ENCODE data around the gene HERC5. TPM values are rescaled to one million over a fixed set of nuclear protein-coding genes. Genes with fewer than 3 reads are reported as not detected.
"Not testable (repeated sequence)": the region's sequence is repeated elsewhere in the genome, so short reads cannot be mapped to it uniquely, and the experiment has no call there.

HERC5 gene
- polyA plus RNA-seq, 6 donors from 2014 or later: 6.2 to 10.5 (median 7.5) TPM

- H3K36me3 Mint-ChIP-seq: peaks cover 27 to 39% of the 10 kb centered on the region in 2 donors
- peak overlapping the region in 3 of 6 donors; percentile 8 to 32 (median 27) for H3K27ac Mint-ChIP-seq
- H3K4me3 Mint-ChIP-seq: no peak overlapping the region
- H3K9me3 Mint-ChIP-seq: peaks cover 0 to 2% (median 0%) of the 10 kb centered on the region in 7 donors
- H3K27me3 Mint-ChIP-seq: no peaks in the 10 kb centered on the region
- H3K4me1 Mint-ChIP-seq: no peaks in the 10 kb centered on the region
- no peak for DNase-seq
- no peak for ATAC-seq (ENCODE audit: low read depth in 2 of 2)
Observed at GRCh38 chr4:88439161-88439760, 17.7 kb upstream of the HERC5 start.

- no peak overlapping the region for H3K27ac Mint-ChIP-seq
- no peak for DNase-seq
- H3K36me3 Mint-ChIP-seq: peaks cover 18 to 36% of the 10 kb centered on the region in 2 donors
- peaks cover 0 to 2% (median 0%) of the 10 kb centered on the region in 7 donors for H3K9me3 Mint-ChIP-seq
- no peak overlapping the region for H3K4me3 Mint-ChIP-seq
- ATAC-seq (ENCODE audit: low read depth in 2 of 2): no peak
- H3K27me3 Mint-ChIP-seq: no peaks in the 10 kb centered on the region
- no peaks in the 10 kb centered on the region for H3K4me1 Mint-ChIP-seq
Observed at GRCh38 chr4:88440146-88440545, 16.8 kb upstream of the HERC5 start.

DNA sequence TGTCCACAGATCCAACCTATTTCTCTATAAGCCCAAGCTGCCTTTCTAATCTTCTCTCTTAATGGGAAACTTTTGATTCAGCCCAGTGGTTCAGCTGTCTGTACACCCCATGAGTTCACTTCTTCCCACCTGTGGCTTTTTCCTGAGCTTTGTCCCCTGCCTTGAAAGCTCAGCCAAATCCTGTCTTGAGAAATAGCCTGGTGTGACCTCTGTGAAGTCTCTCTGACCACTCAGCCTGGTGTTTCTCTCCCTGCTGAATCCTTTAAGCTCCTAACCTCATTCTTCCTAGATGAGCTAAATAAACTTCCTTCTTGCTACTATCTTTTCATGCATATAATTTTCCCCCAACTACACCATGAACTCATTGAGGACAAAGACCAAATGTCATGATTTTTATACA lies 15.2 kb upstream of the HERC5 start:
- ATAC-seq (ENCODE audit: low read depth in 2 of 2): no peak
- H3K4me3 Mint-ChIP-seq: no peak overlapping the region
- H3K4me1 Mint-ChIP-seq: no peaks in the 10 kb centered on the region
- H3K36me3 Mint-ChIP-seq: peaks cover 15 to 31% of the 10 kb centered on the region in 2 donors
- peak overlapping the region in 1 of 6 donors; percentile 86 for H3K27ac Mint-ChIP-seq
- peaks cover 0 to 2% (median 0%) of the 10 kb centered on the region in 7 donors for H3K9me3 Mint-ChIP-seq
- H3K27me3 Mint-ChIP-seq: no peaks in the 10 kb centered on the region
- no peak for DNase-seq

GRCh38 chr4:88442689-88443191 lies 14.2 kb upstream of the HERC5 start:
- H3K4me1 Mint-ChIP-seq: no peaks in the 10 kb centered on the region
- no peak overlapping the region for H3K4me3 Mint-ChIP-seq
- peaks cover 0 to 2% (median 0%) of the 10 kb centered on the region in 7 donors for H3K9me3 Mint-ChIP-seq
- no peaks in the 10 kb centered on the region for H3K27me3 Mint-ChIP-seq
- ATAC-seq (ENCODE audit: low read depth in 2 of 2): no peak
- peaks cover 15 to 28% of the 10 kb centered on the region in 2 donors for H3K36me3 Mint-ChIP-seq
- H3K27ac Mint-ChIP-seq: peak overlapping the region in 1 of 6 donors; percentile 58
- no peak for DNase-seq

DNA sequence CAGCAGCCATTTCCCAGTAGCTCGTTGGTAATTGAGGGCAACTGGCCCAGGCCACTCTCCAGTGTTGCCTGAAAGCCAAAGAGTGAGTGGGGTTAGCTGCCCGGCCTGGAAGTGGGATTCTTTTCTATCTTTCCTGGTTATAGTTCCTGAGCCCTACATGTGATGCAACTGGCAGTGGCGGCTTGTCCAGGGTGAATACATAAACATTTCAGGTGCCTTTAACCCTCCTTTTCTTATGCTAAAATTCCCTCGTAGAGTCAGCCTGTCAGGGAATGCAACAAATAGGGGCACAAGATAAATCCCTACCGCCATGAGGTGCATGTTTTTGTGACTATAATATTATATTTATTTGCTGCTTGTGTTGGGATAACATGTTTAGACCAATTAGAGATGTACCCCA lies 13.4 kb upstream of the HERC5 start:
- DNase-seq: no peak
- no peak for ATAC-seq (ENCODE audit: low read depth in 2 of 2)
- H3K4me1 Mint-ChIP-seq: no peaks in the 10 kb centered on the region

DNA sequence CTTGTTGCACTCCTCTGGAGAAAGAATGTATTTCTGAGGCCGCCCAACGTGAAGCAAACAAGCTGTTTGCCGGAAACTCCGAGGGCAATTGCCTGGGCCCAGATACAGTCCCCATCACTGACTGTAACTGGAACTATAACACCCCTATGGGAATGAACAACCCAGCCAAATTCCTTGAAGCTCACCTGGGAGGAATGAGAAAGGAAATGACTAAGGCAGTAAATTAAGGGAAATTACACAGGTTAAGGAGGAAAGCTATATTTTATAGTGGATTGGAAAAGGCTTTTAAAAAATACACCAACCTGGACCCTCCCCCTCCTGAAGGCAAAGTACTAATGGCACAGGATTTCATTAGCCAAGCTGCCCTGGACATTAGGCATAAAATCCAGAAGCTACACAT lies 11.7 kb upstream of the HERC5 start:
- H3K4me3 Mint-ChIP-seq: no peak overlapping the region
- H3K27ac Mint-ChIP-seq: no peak overlapping the region
- peaks cover 15 to 22% of the 10 kb centered on the region in 2 donors for H3K36me3 Mint-ChIP-seq
- ATAC-seq (ENCODE audit: low read depth in 2 of 2) (no peak), DNase-seq (no peak)
- H3K27me3 Mint-ChIP-seq: no peaks in the 10 kb centered on the region
- H3K4me1 Mint-ChIP-seq: no peaks in the 10 kb centered on the region
- peaks cover 0 to 2% (median 0%) of the 10 kb centered on the region in 7 donors for H3K9me3 Mint-ChIP-seq

More for the DNA sequence above, 13.4 kb upstream of the HERC5 start:
- Mint-ChIP-seq H3K27me3 (no peaks in the 10 kb centered on the region), H3K4me3 (no peak overlapping the region), H3K36me3 (peaks cover 15 to 28% of the 10 kb centered on the region in 2 donors), H3K27ac (no peak overlapping the region), H3K9me3 (peaks cover 0 to 2% (median 0%) of the 10 kb centered on the region in 7 donors)

GRCh38 chr4:88446124-88446523 lies 10.8 kb upstream of the HERC5 start:
- Mint-ChIP-seq H3K4me3 (no peak overlapping the region), H3K27ac (no peak overlapping the region), H3K9me3 (peaks cover 0 to 2% (median 0%) of the 10 kb centered on the region in 7 donors), H3K36me3 (peaks cover 15 to 18% of the 10 kb centered on the region in 2 donors), H3K4me1 (no peaks in the 10 kb centered on the region), H3K27me3 (no peaks in the 10 kb centered on the region)
- DNase-seq (no peak), ATAC-seq (ENCODE audit: low read depth in 2 of 2) (no peak)

- peaks cover 0 to 2% (median 0%) of the 10 kb centered on the region in 7 donors for H3K9me3 Mint-ChIP-seq
- no peak overlapping the region for H3K27ac Mint-ChIP-seq
- H3K4me3 Mint-ChIP-seq: no peak overlapping the region
- no peak for ATAC-seq (ENCODE audit: low read depth in 2 of 2)
- peaks cover 4 to 9% of the 10 kb centered on the region in 2 donors for H3K36me3 Mint-ChIP-seq
- H3K4me1 Mint-ChIP-seq: no peaks in the 10 kb centered on the region
- H3K27me3 Mint-ChIP-seq: no peaks in the 10 kb centered on the region
- no peak for DNase-seq
Observed at GRCh38 chr4:88447371-88448095, 9.4 kb upstream of the HERC5 start.

DNA sequence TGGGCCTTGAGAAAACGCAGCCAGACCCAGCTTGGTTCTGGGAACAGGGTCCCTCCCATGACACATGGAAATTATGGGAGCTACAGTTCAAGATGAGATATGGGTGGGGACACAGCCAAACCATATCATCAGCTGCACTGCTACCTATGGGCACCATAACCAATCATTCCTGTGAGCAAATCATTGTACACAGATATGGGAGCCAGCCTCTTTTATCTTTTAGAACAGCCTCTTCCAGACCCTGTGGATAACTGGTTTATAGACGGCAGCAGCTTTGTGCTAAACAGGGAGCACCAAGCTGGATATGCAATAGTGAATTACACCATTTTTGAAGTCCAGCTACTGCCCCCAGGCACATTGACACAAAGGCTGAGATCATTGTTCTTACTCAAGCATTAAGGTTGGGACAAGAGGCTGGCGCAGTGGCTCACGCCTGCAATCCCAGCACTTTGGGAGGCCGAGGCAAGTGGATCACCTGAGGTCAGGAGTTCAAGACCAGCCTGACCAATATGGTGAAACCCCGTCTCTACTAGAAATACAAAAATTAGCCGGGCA lies 8.6 kb upstream of the HERC5 start:
- H3K27ac Mint-ChIP-seq; H3K27me3 Mint-ChIP-seq; ATAC-seq (ENCODE audit: low read depth in 2 of 2); H3K4me3 Mint-ChIP-seq; H3K36me3 Mint-ChIP-seq; DNase-seq; H3K4me1 Mint-ChIP-seq; H3K9me3 Mint-ChIP-seq: not testable (repeated sequence)

DNA sequence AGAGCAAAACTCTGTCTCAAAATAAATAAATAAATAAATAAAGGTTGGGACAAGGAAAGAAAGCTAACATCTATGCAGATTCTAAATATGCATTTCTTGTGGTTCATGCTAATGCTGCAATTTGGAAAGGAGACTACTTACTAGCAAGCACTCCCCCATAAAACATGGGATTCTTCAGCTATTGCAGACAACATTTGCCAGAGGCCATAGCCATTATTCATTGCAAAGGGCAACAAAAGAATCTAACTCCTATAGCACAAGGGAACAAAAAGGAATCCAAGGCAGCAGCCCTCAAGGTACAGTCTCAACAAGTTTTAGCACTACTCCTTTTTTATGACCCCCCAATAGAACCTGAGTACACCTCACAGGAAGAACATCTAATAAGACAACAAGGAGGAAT lies 8.0 kb upstream of the HERC5 start:
- Mint-ChIP-seq H3K4me1 (no peaks in the 10 kb centered on the region), H3K27me3 (no peaks in the 10 kb centered on the region)
- no peak for ATAC-seq (ENCODE audit: low read depth in 2 of 2)

GRCh38 chr4:88449290-88449689 lies 7.6 kb upstream of the HERC5 start:
- Mint-ChIP-seq H3K27ac (no peak overlapping the region), H3K4me3 (no peak overlapping the region), H3K36me3 (no peaks in the 10 kb centered on the region), H3K9me3 (no peaks in the 10 kb centered on the region), H3K4me1 (no peaks in the 10 kb centered on the region), H3K27me3 (no peaks in the 10 kb centered on the region)
- DNase-seq: no peak
- ATAC-seq (ENCODE audit: low read depth in 2 of 2): no peak

More for the DNA sequence above, 8.0 kb upstream of the HERC5 start:
- no peak for DNase-seq
- Mint-ChIP-seq H3K9me3 (no peaks in the 10 kb centered on the region), H3K36me3 (no peaks in the 10 kb centered on the region), H3K4me3 (no peak overlapping the region), H3K27ac (no peak overlapping the region)

- no peak for ATAC-seq (ENCODE audit: low read depth in 2 of 2)
- Mint-ChIP-seq H3K27me3 (no peaks in the 10 kb centered on the region), H3K36me3 (no peaks in the 10 kb centered on the region), H3K9me3 (no peaks in the 10 kb centered on the region), H3K27ac (no peak overlapping the region), H3K4me1 (peaks cover 0 to 5% (median 4%) of the 10 kb centered on the region in 3 donors), H3K4me3 (no peak overlapping the region)
- DNase-seq: no peak
Observed at GRCh38 chr4:88451205-88451604, 5.7 kb upstream of the HERC5 start.

DNA sequence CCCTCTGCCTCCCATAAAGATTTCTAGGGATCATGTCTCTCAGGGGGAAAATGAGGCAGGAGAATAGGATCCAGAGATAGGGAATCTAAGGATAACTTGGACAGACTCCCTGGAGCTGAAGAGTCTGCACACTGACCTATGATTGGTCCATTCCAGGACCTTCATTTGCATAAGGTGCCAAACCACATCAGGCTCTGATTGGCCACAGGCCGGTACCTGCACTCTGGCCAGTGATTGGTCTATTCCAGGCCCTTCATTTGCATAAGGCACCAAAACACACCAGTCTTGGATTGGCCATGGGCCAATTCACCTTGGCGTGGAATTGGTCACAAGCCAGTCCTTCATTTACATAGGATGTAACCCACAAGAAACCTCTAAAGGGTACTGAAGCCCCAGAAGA lies 4.0 kb upstream of the HERC5 start:
- H3K4me1 Mint-ChIP-seq: peaks cover 4 to 17% (median 15%) of the 10 kb centered on the region in 3 donors
- ATAC-seq (ENCODE audit: low read depth in 2 of 2): no peak
- peaks cover 4 to 7% of the 10 kb centered on the region in 2 donors for H3K36me3 Mint-ChIP-seq

More for the DNA sequence above, 4.0 kb upstream of the HERC5 start:
- peak overlapping the region in 1 of 8 donors; percentile 65 for H3K4me3 Mint-ChIP-seq
- H3K27ac Mint-ChIP-seq: no peak overlapping the region
- DNase-seq: no peak
- no peaks in the 10 kb centered on the region for H3K27me3 Mint-ChIP-seq
- peaks cover 0 to 3% (median 0%) of the 10 kb centered on the region in 7 donors for H3K9me3 Mint-ChIP-seq
